DMS53 (cell line): ENCODE results near the gene SYNE1.
"Not testable (repeated sequence)": the region's sequence is repeated elsewhere in the genome, so short reads cannot be mapped to it uniquely, and the experiment has no call there.

Source experiments
- DNase-seq: peaks from one replicate; lab custom pipeline; 2025; lab: John Stamatoyannopoulos, UW

Gene SYNE1

GRCh38 chr6:152482289-152482688 is 154.9 kb downstream of the SYNE1 start:
- no peak for DNase-seq

- DNase-seq = no peak
Measured at GRCh38 chr6:152478377-152479010, 158.7 kb downstream of the SYNE1 start.

GRCh38 chr6:152474354-152474753 is 162.8 kb downstream of the SYNE1 start:
- no peak for DNase-seq

GRCh38 chr6:152472325-152472724 is 164.8 kb downstream of the SYNE1 start:
- DNase-seq = no peak

- DNase-seq = no peak
Measured at GRCh38 chr6:152471456-152472265, 165.5 kb downstream of the SYNE1 start.

GRCh38 chr6:152463164-152463563 is 174.0 kb downstream of the SYNE1 start:
- peak; percentile 47 for DNase-seq

- peak; percentile 61 for DNase-seq
Measured at GRCh38 chr6:152462716-152463115, 174.4 kb downstream of the SYNE1 start.

GRCh38 chr6:152461556-152461955 is 175.6 kb downstream of the SYNE1 start:
- DNase-seq = peak; percentile 41

- DNase-seq = peak; percentile 80
Measured at GRCh38 chr6:152458648-152459644, 178.2 kb downstream of the SYNE1 start.

GRCh38 chr6:152457949-152458624 is 179.1 kb downstream of the SYNE1 start:
- peak; percentile 70 for DNase-seq

- DNase-seq = no peak
Measured at GRCh38 chr6:152454003-152454402, 183.2 kb downstream of the SYNE1 start.

- peak; percentile 59 for DNase-seq
Measured at GRCh38 chr6:152453421-152453820, 183.7 kb downstream of the SYNE1 start.

- DNase-seq = no peak
Measured at GRCh38 chr6:152452639-152453038, 184.5 kb downstream of the SYNE1 start.

GRCh38 chr6:152450519-152450918 is 186.6 kb downstream of the SYNE1 start:
- no peak for DNase-seq

GRCh38 chr6:152441902-152442301 is 195.3 kb downstream of the SYNE1 start:
- DNase-seq = no peak

GRCh38 chr6:152435816-152436215 is 201.3 kb downstream of the SYNE1 start:
- no peak for DNase-seq

GRCh38 chr6:152432758-152433157 is 204.4 kb downstream of the SYNE1 start:
- no peak for DNase-seq

GRCh38 chr6:152428126-152428525 is 209.0 kb downstream of the SYNE1 start:
- no peak for DNase-seq

- DNase-seq = no peak
Measured at GRCh38 chr6:152426276-152426675, 210.9 kb downstream of the SYNE1 start.

- peak; percentile 35 for DNase-seq
Measured at GRCh38 chr6:152423216-152424103, 213.7 kb downstream of the SYNE1 start.

GRCh38 chr6:152421496-152421895 is 215.7 kb downstream of the SYNE1 start:
- not testable (repeated sequence) for DNase-seq
